Neural progenitor cell (in vitro differentiated cells): ENCODE results near the gene ACSM6. TPM values are rescaled to one million over a fixed set of nuclear protein-coding genes. Genes with fewer than 3 reads are reported as not detected.

ENCODE experiments used
- DNase-seq: peaks from one replicate; pipeline ENCODE4 v3.0.0-alpha.2; 2016; ENCODE audit warnings: low spot score
- H2AFZ ChIP-seq: fragments of 200-600 bp; sonication (generic); replicated peaks from 2 replicates; pipeline ENCODE4 v1.6.1; 2016; ENCODE audit warnings: antibody characterized with exemption
- H3F3A ChIP-seq: fragments of 200-600 bp; sonication (generic); 2 replicates; pipeline ENCODE4 v1.6.1; 2016; ENCODE audit warnings: antibody characterized with exemption, low read depth
- H3K27ac ChIP-seq: fragments of 200-600 bp; sonication (generic); 2 replicates; pipeline ENCODE4 v1.5.1; 2016; ENCODE audit warnings: mild to moderate bottlenecking
- H3K27me3 ChIP-seq: fragments of 200-600 bp; sonication (generic); 2 replicates; pipeline ENCODE4 v1.6.1; 2016; ENCODE audit warnings: mild to moderate bottlenecking, moderate library complexity
- H3K36me3 ChIP-seq: fragments of 200-600 bp; sonication (generic); 2 replicates; pipeline ENCODE4 v1.5.1; 2016
- H3K4me1 ChIP-seq: fragments of 200-600 bp; sonication (generic); 2 replicates; pipeline ENCODE4 v1.6.1; 2016; ENCODE audit warnings: mixed run types
- H3K4me2 ChIP-seq: fragments of 200-600 bp; sonication (generic); 2 replicates; pipeline ENCODE4 v1.6.1; 2016
- H3K4me3 ChIP-seq: fragments of 200-600 bp; sonication (generic); 2 replicates; pipeline ENCODE4 v1.5.1; 2016
- H3K79me2 ChIP-seq: fragments of 200-600 bp; sonication (generic); 2 replicates; pipeline ENCODE4 v1.6.1; 2016; ENCODE audit warnings: low read depth
- H3K9ac ChIP-seq: fragments of 200-600 bp; sonication (generic); 2 replicates; pipeline ENCODE4 v1.6.1; 2016
- H3K9me3 ChIP-seq: fragments of 200-600 bp; sonication (generic); 2 replicates; pipeline ENCODE4 v1.5.1; 2016; ENCODE audit warnings: low read depth
- H4K20me1 ChIP-seq: fragments of 200-600 bp; sonication (generic); 2 replicates; pipeline ENCODE4 v1.6.1; 2016; ENCODE audit warnings: low read depth
- H3K27ac Mint-ChIP-seq: 3 replicates; pipeline ENCODE4 v1.8.0; 2021; ENCODE audit warnings: mixed read lengths
- H3K27me3 Mint-ChIP-seq: 2 replicates; pipeline ENCODE4 v1.8.0; 2022; ENCODE audit warnings: low read depth, mild to moderate bottlenecking, inconsistent platforms, moderate library complexity, mixed read lengths; ENCODE audit not compliant: insufficient read depth
- H3K36me3 Mint-ChIP-seq: 3 replicates; pipeline ENCODE4 v1.8.0; 2021; ENCODE audit warnings: mixed read lengths
- H3K4me1 Mint-ChIP-seq: 3 replicates; pipeline ENCODE4 v1.8.0; 2021; ENCODE audit warnings: mixed read lengths
- H3K4me3 Mint-ChIP-seq: 3 replicates; pipeline ENCODE4 v1.8.0; 2021; ENCODE audit warnings: mild to moderate bottlenecking, moderate library complexity, mixed read lengths
- H3K9me3 Mint-ChIP-seq: 3 replicates; pipeline ENCODE4 v1.8.0; 2020; ENCODE audit warnings: mixed read lengths
- CTCF ChIP-seq: fragments of 200-600 bp; sonication (generic); IDR thresholded peaks from 2 replicates; pipeline ENCODE4 v1.5.1; 2017; ENCODE audit warnings: antibody characterized with exemption, mild to moderate bottlenecking
- EZH2 ChIP-seq: fragments of 200-600 bp; sonication (generic); IDR thresholded peaks from 2 replicates; pipeline ENCODE4 v1.6.1; 2017; ENCODE audit warnings: antibody characterized with exemption, mild to moderate bottlenecking, moderate library complexity
- EZH2phosphoT487 ChIP-seq: fragments of 200-600 bp; sonication (generic); IDR thresholded peaks from 2 replicates; pipeline ENCODE4 v1.6.1; 2017; ENCODE audit warnings: antibody characterized with exemption
- total RNA-seq: library from RNA; depleted of rRNA; stranded (reverse); fragments of >200 nt; gene quantifications from 2 replicates; pipeline ENCODE4 v1.2.3, GENCODE V29; 2015; ENCODE audit warnings: low replicate concordance

Gene ACSM6
- total RNA-seq, 1 donor from 2014 or later, result not detected

- TF ChIP-seq EZH2phosphoT487 (no peak), CTCF (no peak), EZH2 (no peak)
- H3K9ac ChIP-seq, result no peak overlapping the region
- H4K20me1 ChIP-seq, result no peaks in the 10 kb centered on the region
- H3F3A ChIP-seq, result peaks cover 12% of the 10 kb centered on the region
- no peaks in the 10 kb centered on the region for H3K36me3 ChIP-seq
- peaks cover 7% of the 10 kb centered on the region for H3K4me1 ChIP-seq
- no peaks in the 10 kb centered on the region for H3K27me3 ChIP-seq
- H3K4me2 ChIP-seq, result no peak overlapping the region
- Mint-ChIP-seq H3K27me3 (peaks cover 7% of the 10 kb centered on the region), H3K4me1 (peaks cover 3% of the 10 kb centered on the region), H3K4me3 (no peak overlapping the region), H3K27ac (no peak overlapping the region), H3K9me3 (no peaks in the 10 kb centered on the region), H3K36me3 (no peaks in the 10 kb centered on the region)
- no peak for DNase-seq
- H3K4me3 ChIP-seq, result no peak overlapping the region
- no peak overlapping the region for H3K27ac ChIP-seq
- H3K79me2 ChIP-seq, result no peaks in the 10 kb centered on the region
- no peak overlapping the region for H2AFZ ChIP-seq
- H3K9me3 ChIP-seq, result no peaks in the 10 kb centered on the region
Observed at GRCh38 chr10:95181726-95182125, 12.3 kb upstream of the ACSM6 start.

- Mint-ChIP-seq H3K4me3 (peak overlapping the region; percentile 88), H3K27ac (no peak overlapping the region), H3K4me1 (peaks cover 3% of the 10 kb centered on the region), H3K27me3 (peaks cover 7% of the 10 kb centered on the region), H3K9me3 (no peaks in the 10 kb centered on the region), H3K36me3 (no peaks in the 10 kb centered on the region)
- Histone ChIP-seq H3K4me1 (peaks cover 7% of the 10 kb centered on the region), H3F3A (peaks cover 12% of the 10 kb centered on the region), H3K79me2 (no peaks in the 10 kb centered on the region), H3K4me3 (peak overlapping the region; percentile 66), H2AFZ (peak overlapping the region; percentile 98), H3K9ac (peak overlapping the region; percentile 44), H3K27ac (peak overlapping the region; percentile 18), H3K36me3 (no peaks in the 10 kb centered on the region), H4K20me1 (no peaks in the 10 kb centered on the region), H3K9me3 (no peaks in the 10 kb centered on the region), H3K27me3 (no peaks in the 10 kb centered on the region), H3K4me2 (peak overlapping the region; percentile 77)
- peak; percentile 94 for DNase-seq
- TF ChIP-seq EZH2 (peak; percentile 66), CTCF (peak; percentile 93), EZH2phosphoT487 (peak; percentile 15)
Observed at GRCh38 chr10:95183271-95184230, 10.5 kb upstream of the ACSM6 start.

GRCh38 chr10:95187617-95188016 is 6.4 kb upstream of the ACSM6 start:
- H3K36me3 Mint-ChIP-seq, result no peaks in the 10 kb centered on the region
- no peaks in the 10 kb centered on the region for H3K9me3 Mint-ChIP-seq
- no peaks in the 10 kb centered on the region for H3K79me2 ChIP-seq
- H3K4me1 Mint-ChIP-seq, result peaks cover 3% of the 10 kb centered on the region
- peaks cover 5% of the 10 kb centered on the region for H3K4me1 ChIP-seq
- no peak overlapping the region for H3K27ac ChIP-seq
- H3K27me3 ChIP-seq, result no peaks in the 10 kb centered on the region
- H2AFZ ChIP-seq, result no peak overlapping the region
- no peak overlapping the region for H3K4me3 ChIP-seq
- H3K9me3 ChIP-seq, result no peaks in the 10 kb centered on the region
- no peak overlapping the region for H3K4me2 ChIP-seq
- peaks cover 7% of the 10 kb centered on the region for H3K27me3 Mint-ChIP-seq
- peaks cover 6% of the 10 kb centered on the region for H3F3A ChIP-seq
- no peaks in the 10 kb centered on the region for H3K36me3 ChIP-seq
- no peak for TF ChIP-seq EZH2phosphoT487
- no peak for TF ChIP-seq CTCF
- TF ChIP-seq EZH2, result no peak
- no peak overlapping the region for H3K9ac ChIP-seq
- no peak overlapping the region for H3K27ac Mint-ChIP-seq
- DNase-seq, result no peak
- no peaks in the 10 kb centered on the region for H4K20me1 ChIP-seq
- no peak overlapping the region for H3K4me3 Mint-ChIP-seq
